ENCODE data around the gene SLC25A14. TPM values are rescaled to one million over a fixed set of nuclear protein-coding genes. Genes with fewer than 3 reads are reported as not detected.
"Not testable (repeated sequence)": the region's sequence is repeated elsewhere in the genome, so short reads cannot be mapped to it uniquely, and the experiment has no call there.

The SLC25A14 gene
- total and polyA plus RNA-seq, 2 donors from 2014 or later, result 12.5 to 13.2 TPM

DNA sequence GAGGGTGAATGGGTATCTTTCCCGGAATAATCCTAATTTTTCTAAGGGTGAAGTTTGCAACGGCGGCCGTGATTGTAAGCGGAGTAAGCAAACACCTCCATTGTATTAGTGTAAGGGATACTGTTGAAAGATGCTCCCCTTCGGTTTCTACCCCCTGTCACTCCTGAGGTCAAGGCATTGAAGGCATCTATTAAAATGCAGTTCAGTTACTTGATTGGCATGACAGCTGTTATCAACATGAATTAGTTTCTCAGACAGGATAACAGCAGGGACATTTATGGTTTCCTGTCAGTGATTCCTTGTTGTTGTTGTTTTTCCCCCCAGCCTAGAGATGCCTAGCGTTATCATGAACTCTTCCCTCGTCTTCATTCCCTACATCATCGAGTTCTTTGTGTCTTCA, 552 bp downstream of the SLC25A14 start:
- intact Hi-C loops (cut with DNase I), result no loop called here
- FAIRE-seq (no peak), DNase-seq (no peak)
- Histone ChIP-seq H3K4me1 (ENCODE audit: control insufficient read depth in 2 of 3, insufficient read depth in 2 of 3, low read depth in 1 of 3, low read length in 3 of 3) (peaks cover 0 to 3% (median 0%) of the 10 kb centered on the region in 3 donors), H3K27me3 (ENCODE audit: control insufficient read depth, insufficient read depth, low read length) (no peaks in the 10 kb centered on the region), H3K9me3 (ENCODE audit: control insufficient read depth in 2 of 3, insufficient read depth in 1 of 3, low read length in 3 of 3) (no peaks in the 10 kb centered on the region), H3K9ac (ENCODE audit: low read length in 3 of 3) (peak overlapping the region in 2 of 3 donors; percentile 65 to 72), H3K27ac (ENCODE audit: low read depth in 2 of 2, low read length in 2 of 2) (no peak overlapping the region), H3K4me3 (ENCODE audit: low read length in 3 of 3) (peak overlapping the region; percentile 81 to 84 (median 82)), H3K36me3 (ENCODE audit: control insufficient read depth in 2 of 3, insufficient read depth in 3 of 3, low read length in 3 of 3) (no peaks in the 10 kb centered on the region)
- TF ChIP-seq, protein P1, sequence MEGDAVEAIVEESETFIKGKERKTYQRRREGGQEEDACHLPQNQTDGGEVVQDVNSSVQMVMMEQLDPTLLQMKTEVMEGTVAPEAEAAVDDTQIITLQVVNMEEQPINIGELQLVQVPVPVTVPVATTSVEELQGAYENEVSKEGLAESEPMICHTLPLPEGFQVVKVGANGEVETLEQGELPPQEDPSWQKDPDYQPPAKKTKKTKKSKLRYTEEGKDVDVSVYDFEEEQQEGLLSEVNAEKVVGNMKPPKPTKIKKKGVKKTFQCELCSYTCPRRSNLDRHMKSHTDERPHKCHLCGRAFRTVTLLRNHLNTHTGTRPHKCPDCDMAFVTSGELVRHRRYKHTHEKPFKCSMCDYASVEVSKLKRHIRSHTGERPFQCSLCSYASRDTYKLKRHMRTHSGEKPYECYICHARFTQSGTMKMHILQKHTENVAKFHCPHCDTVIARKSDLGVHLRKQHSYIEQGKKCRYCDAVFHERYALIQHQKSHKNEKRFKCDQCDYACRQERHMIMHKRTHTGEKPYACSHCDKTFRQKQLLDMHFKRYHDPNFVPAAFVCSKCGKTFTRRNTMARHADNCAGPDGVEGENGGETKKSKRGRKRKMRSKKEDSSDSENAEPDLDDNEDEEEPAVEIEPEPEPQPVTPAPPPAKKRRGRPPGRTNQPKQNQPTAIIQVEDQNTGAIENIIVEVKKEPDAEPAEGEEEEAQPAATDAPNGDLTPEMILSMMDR (IDR thresholded peaks at IDR 0.05; ENCODE audit: borderline replicate concordance, extremely low read depth, insufficient read depth), result no peak

DNA sequence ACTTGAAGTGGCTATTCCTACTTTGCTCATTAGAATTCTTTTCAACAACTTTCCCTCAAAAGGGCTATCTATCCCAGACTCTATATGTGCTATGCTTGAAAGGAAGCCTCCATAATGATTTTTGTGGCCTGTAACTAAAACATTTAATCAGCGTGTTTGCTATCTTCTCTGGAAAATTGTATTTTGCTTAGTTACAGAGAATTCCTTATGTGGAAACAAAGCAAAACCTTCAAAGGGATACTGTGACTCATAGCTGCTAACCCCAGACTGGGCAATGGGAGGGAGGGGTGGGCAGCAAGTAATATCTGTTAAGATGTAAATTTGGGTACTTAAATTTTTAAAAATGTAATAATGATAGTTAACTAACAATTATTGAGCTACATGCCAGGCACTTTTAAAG, 3.7 kb downstream of the SLC25A14 start:
- no peak overlapping the region for H3K9ac ChIP-seq (ENCODE audit: low read length in 3 of 3)
- FAIRE-seq (no peak), DNase-seq (no peak)
- TF ChIP-seq, protein P1 (IDR thresholded peaks at IDR 0.05; ENCODE audit: borderline replicate concordance, extremely low read depth, insufficient read depth), result no peak
- intact Hi-C loops (cut with DNase I), result no loop called here
- no peaks in the 10 kb centered on the region for H3K27me3 ChIP-seq (ENCODE audit: control insufficient read depth, insufficient read depth, low read length)
- no peak overlapping the region for H3K27ac ChIP-seq (ENCODE audit: low read depth in 2 of 2, low read length in 2 of 2)
- H3K9me3 ChIP-seq (ENCODE audit: control insufficient read depth in 2 of 3, insufficient read depth in 1 of 3, low read length in 3 of 3), result no peaks in the 10 kb centered on the region
- no peak overlapping the region for H3K4me3 ChIP-seq (ENCODE audit: low read length in 3 of 3)
- H3K4me1 ChIP-seq (ENCODE audit: control insufficient read depth in 2 of 3, insufficient read depth in 2 of 3, low read depth in 1 of 3, low read length in 3 of 3), result peaks cover 0 to 3% (median 0%) of the 10 kb centered on the region in 3 donors
- H3K36me3 ChIP-seq (ENCODE audit: control insufficient read depth in 2 of 3, insufficient read depth in 3 of 3, low read length in 3 of 3), result no peaks in the 10 kb centered on the region

DNA sequence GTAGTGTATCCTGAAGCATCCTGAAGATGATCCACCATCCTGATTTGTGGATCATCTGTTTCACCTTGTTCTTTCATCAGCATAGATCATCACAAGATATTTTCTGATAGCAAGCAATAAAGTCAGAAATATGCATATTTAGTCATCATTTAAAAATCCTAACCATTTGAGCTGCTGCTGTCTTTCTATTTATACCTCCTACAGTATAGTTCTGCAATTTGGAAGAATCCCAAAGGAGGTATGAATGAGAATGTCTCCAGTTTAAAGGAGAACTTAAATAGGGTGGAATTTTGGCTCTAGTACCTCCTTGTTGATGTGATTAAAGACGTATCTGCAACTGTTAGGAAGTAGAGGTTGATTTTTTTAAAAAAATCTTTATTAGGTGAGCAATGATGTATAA, 7.6 kb downstream of the SLC25A14 start:
- Histone ChIP-seq H3K4me1 (ENCODE audit: control insufficient read depth in 2 of 3, insufficient read depth in 2 of 3, low read depth in 1 of 3, low read length in 3 of 3) (no peaks in the 10 kb centered on the region), H3K27me3 (ENCODE audit: control insufficient read depth, insufficient read depth, low read length) (no peaks in the 10 kb centered on the region), H3K4me3 (ENCODE audit: low read length in 3 of 3) (no peak overlapping the region), H3K27ac (ENCODE audit: low read depth in 2 of 2, low read length in 2 of 2) (no peak overlapping the region), H3K9me3 (ENCODE audit: control insufficient read depth in 2 of 3, insufficient read depth in 1 of 3, low read length in 3 of 3) (no peaks in the 10 kb centered on the region), H3K9ac (ENCODE audit: low read length in 3 of 3) (no peak overlapping the region), H3K36me3 (ENCODE audit: control insufficient read depth in 2 of 3, insufficient read depth in 3 of 3, low read length in 3 of 3) (peaks cover 0 to 3% (median 0%) of the 10 kb centered on the region in 3 donors)
- intact Hi-C loops (cut with DNase I), result no loop called here
- TF ChIP-seq, protein P1 (IDR thresholded peaks at IDR 0.05; ENCODE audit: borderline replicate concordance, extremely low read depth, insufficient read depth), result no peak
- DNase-seq (no peak), FAIRE-seq (peak; percentile 50)

DNA sequence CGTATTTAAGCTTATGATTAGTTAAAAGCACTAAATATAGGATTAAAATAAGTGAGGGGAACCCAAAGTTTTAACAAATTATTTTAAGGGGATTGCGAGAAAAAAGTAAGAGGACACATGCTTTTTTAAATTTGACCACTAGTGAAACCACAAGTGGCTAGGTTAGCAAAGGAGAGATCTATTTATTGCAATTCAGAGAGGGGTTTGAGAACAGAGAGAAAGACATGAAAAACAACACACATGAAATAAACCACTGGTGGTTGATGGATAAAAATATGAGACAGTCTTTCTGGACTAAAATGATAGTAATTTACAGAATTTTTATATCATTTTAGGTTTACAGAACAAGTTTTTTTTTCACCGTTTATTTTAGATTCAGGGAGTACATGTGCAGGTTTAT, 11.8 kb downstream of the SLC25A14 start:
- Histone ChIP-seq H3K9me3 (ENCODE audit: control insufficient read depth in 2 of 3, insufficient read depth in 1 of 3, low read length in 3 of 3) (no peaks in the 10 kb centered on the region), H3K9ac (ENCODE audit: low read length in 3 of 3) (no peak overlapping the region), H3K4me3 (ENCODE audit: low read length in 3 of 3) (no peak overlapping the region), H3K27me3 (ENCODE audit: control insufficient read depth, insufficient read depth, low read length) (no peaks in the 10 kb centered on the region), H3K36me3 (ENCODE audit: control insufficient read depth in 2 of 3, insufficient read depth in 3 of 3, low read length in 3 of 3) (peaks cover 0 to 3% (median 0%) of the 10 kb centered on the region in 3 donors), H3K27ac (ENCODE audit: low read depth in 2 of 2, low read length in 2 of 2) (no peak overlapping the region), H3K4me1 (ENCODE audit: control insufficient read depth in 2 of 3, insufficient read depth in 2 of 3, low read depth in 1 of 3, low read length in 3 of 3) (no peaks in the 10 kb centered on the region)
- intact Hi-C loops (cut with DNase I), result no loop called here
- FAIRE-seq, result peak; percentile 23
- no peak for DNase-seq
- TF ChIP-seq, protein P1 (IDR thresholded peaks at IDR 0.05; ENCODE audit: borderline replicate concordance, extremely low read depth, insufficient read depth), result no peak

DNA sequence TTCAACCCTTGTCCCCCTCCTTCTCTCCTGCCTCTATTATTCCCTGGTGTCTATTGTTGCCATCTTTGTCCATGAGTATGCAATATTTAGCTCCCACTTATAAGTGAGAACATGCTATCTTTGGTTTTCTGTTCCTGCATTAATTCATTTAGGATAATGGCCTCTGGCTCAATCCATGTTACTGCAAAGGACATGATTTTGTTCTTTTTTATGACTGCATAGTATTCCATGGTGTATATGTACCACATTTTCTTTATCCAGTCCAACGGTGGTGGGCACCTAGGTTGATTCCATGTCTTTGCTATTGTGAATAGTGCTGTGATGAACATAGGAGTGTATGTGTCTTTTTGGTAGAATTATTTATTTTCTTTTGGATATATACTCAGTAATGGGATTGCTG, 12.3 kb downstream of the SLC25A14 start:
- H3K27me3 ChIP-seq (ENCODE audit: control insufficient read depth, insufficient read depth, low read length); H3K9me3 ChIP-seq (ENCODE audit: control insufficient read depth in 2 of 3, insufficient read depth in 1 of 3, low read length in 3 of 3); DNase-seq; FAIRE-seq; H3K9ac ChIP-seq (ENCODE audit: low read length in 3 of 3); H3K4me1 ChIP-seq (ENCODE audit: control insufficient read depth in 2 of 3, insufficient read depth in 2 of 3, low read depth in 1 of 3, low read length in 3 of 3); H3K27ac ChIP-seq (ENCODE audit: low read depth in 2 of 2, low read length in 2 of 2); intact Hi-C loops (cut with DNase I); H3K4me3 ChIP-seq (ENCODE audit: low read length in 3 of 3); H3K36me3 ChIP-seq (ENCODE audit: control insufficient read depth in 2 of 3, insufficient read depth in 3 of 3, low read length in 3 of 3): not testable (repeated sequence)

Data from kidney (tissue), 14 donors.